GM21390 (cell line): ENCODE data around the gene SMARCA2.

Experiments
- ATAC-seq: cut with Tn5 transposase; IDR thresholded peaks from one replicate; pipeline ENCODE4 v1.9.1; 2021; ENCODE audit not compliant: unreplicated experiment

SMARCA2 gene

GRCh38 chr9:2199999-2200796 is 185.1 kb downstream of the SMARCA2 start:
- no peak for ATAC-seq

GRCh38 chr9:2208465-2208864 is 193.3 kb downstream of the SMARCA2 start:
- no peak for ATAC-seq

GRCh38 chr9:2208991-2209390 is 193.8 kb downstream of the SMARCA2 start:
- ATAC-seq: peak; percentile 24

DNA sequence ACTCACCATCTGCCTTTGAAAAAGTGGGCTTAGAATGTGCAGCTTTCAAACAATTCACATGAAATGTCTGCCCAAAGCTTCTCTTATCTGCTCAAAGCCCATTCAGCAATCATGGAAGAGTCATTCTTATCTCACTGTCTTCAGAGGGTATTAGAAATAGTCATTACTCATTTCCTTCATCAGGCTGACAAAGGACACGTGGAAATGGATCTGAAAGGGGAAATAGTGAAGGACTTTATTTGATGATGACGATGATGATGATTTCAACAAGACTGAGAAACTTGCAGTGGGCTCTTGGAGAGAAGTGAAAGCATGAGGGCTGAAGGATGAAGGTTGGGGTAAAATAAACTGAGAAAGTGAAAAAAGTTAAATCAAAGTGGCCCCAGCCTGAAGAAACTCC is 194.3 kb downstream of the SMARCA2 start:
- ATAC-seq: peak; percentile 71

DNA sequence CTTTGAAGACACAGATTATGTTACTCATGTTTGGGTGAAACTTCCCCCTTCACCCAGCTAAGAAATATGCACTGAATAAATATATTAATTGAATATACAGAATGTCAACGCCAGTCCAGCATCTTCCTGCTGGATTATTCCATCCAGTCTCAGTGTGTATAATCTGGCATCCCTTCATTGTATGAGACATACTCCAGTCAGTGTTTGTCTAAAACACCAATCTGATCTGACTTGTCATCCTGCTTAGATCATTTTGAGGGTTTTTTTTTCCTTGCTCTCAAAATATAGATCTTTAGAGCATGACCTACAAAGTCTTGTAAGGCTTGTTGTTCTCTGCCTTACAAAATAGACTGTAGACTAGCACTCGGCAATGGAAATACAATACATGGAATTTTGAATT is 195.1 kb downstream of the SMARCA2 start:
- ATAC-seq: no peak

- ATAC-seq: no peak
Measured at GRCh38 chr9:2213830-2214468, 198.8 kb downstream of the SMARCA2 start.

DNA sequence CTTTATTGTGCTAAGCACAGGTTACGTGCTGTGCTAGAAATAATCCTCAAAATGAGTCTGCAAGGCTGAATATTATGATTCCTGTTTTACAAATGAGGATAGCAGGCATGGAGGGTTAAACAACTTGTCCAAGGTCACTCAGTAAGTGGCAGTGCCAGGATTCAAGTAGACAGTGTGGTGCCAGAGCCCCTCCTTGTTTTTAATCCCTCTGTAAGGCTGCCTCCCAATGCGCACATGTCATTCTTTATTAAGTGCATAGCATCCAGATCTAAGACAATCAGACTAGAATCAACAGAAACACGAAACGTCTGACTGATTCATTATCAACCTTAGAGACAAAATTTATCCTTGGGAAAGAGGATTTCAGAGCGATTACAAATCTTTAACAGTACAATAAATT is 199.6 kb downstream of the SMARCA2 start:
- no peak for ATAC-seq

DNA sequence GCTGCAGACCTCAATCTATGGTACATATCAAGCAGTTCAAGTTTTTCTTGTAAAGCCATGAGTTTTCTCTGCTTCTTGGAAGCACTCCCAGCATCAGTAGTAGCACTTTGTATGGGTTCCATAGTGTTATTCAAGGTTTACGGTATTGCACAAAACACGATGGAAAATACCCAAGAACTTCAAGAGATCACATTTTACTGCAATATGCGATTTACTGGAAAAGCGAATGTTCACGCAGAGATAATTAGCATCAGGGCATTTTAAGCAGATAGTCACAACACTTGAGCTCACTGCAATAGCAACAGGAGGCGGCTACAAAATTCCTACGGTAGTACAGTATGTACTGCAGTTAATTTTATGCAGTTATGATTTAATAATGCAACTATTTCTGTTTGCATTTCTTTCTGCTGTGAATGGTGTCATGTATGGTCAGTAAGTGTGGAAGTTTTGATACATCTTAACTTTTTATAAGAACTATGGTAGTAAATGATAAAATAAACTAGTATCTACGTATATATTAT is 200.8 kb downstream of the SMARCA2 start:
- ATAC-seq: no peak

GRCh38 chr9:2216591-2216990 is 201.4 kb downstream of the SMARCA2 start:
- ATAC-seq: no peak

GRCh38 chr9:2217540-2217939 is 202.4 kb downstream of the SMARCA2 start:
- no peak for ATAC-seq

GRCh38 chr9:2220036-2220435 is 204.9 kb downstream of the SMARCA2 start:
- ATAC-seq: no peak

- ATAC-seq: no peak
Measured at GRCh38 chr9:2227144-2227867, 212.2 kb downstream of the SMARCA2 start.

- ATAC-seq: no peak
Measured at GRCh38 chr9:2228132-2228531, 213.0 kb downstream of the SMARCA2 start.

DNA sequence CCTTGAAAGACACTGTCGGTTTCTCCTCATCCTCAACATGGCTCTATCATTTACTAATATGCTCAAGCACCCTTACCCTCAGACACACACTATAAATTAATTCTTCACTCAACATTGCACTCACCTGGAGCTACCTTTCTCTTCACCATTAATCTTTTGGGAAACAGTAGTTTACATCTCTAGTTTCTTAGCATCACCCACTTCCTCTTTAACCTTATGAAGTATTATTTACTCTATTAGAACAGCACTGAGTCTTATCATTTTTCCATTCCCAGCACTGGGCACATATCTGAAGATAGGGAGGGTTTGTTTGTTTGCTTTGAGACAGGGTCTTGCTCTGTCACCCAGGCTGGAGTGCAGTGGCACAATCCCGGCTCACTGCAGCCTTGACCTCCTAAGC is 213.5 kb downstream of the SMARCA2 start:
- no peak for ATAC-seq

- peak; percentile 84 for ATAC-seq
Measured at GRCh38 chr9:2229109-2229721, 214.1 kb downstream of the SMARCA2 start.

DNA sequence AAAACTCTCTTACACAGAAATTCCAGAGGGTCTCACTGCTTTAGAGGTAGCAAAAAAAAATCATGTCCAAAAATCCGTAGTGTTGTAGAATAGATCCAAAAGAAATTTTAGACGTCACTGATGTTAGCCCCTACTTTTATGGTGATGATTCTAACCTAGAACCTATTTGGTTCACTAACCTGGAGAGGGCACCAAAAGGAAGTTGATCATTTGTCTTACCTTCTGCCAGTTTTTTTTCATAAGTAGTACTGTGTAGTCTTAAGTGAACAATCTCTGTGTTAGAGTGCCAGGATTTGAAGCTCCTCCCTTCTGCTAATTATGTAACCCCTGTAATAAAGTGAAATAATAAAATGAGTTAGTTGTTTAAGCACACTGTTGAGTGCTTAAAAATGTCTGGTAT is 215.2 kb downstream of the SMARCA2 start:
- ATAC-seq: no peak

- ATAC-seq: no peak
Measured at GRCh38 chr9:2231101-2231500, 216.0 kb downstream of the SMARCA2 start.

- ATAC-seq: no peak
Measured at GRCh38 chr9:2231829-2232228, 216.7 kb downstream of the SMARCA2 start.

DNA sequence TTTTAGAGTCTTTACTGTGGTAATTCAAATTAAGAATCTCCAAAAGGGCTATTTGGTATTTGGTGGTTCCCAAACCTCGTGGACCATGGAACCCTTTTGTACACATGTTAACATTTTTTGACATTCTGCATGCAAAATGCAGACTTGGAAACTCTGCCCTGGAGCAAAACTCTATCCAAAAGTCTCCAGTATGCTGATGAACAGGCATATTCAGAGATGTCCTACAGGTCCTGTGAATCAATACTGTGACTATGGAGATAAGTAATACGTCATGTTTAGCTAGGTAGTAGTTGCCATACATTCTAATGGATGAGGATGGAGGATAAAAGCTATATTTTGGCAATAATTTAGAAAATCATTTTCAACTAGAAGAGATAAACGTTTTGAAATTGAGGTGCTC is 218.1 kb downstream of the SMARCA2 start:
- no peak for ATAC-seq

DNA sequence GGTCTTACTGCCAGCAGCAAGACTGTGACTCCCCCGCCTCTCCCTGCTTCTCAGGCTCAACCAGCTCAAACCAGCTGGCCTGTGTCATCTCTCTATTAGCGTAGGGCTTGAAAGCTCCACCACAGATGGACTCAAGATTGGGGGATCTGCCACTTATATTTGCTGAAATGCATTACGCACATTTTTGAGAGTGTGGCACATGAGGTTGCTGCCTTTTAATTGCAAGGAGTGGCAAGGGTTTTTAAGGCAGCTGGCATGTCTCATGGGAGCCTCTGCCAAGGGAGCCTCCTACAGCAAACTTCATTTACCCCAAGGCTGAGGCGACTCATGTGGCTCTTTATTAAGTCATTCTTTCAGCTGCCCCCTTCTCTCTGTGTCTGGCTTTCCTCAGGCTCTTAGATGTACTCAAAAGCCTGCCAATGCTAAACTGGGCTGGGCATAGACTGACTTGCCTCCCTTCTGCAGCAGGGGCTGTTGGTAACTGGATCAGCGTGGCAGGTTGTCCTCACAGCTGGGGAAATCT is 219.3 kb downstream of the SMARCA2 start:
- no peak for ATAC-seq

DNA sequence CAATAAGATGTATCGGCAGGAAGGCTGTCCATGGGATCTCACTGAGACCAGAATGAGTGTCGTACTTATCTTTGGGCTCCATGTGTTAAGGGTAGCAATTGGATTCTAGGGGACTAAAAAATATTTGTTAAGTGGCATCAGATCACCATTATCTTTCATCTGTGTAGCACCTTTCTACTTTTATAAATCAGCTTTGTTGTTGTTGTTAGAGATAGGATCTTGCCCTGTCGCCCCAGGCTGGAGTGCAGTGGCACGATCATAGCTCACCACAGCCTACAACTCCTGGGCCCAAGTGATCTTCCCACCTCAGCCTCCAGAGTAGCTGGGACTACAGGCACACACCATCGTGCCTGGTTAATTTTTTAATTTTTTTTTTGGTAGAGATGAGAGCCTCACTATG is 220.5 kb downstream of the SMARCA2 start:
- ATAC-seq: no peak
